Right hindlimb (tissue), 1 donor: ENCODE results near the gene DIPK1B.

Experiments
- DNase-seq: peaks from one replicate; pipeline ENCODE4 v3.0.0-alpha.2; 2018

Gene DIPK1B

GRCh38 chr9:136711751-136712689, at the start of gene DIPK1B:
DIPK1B (plus strand) TSS chr9:136712572; CDS start chr9:136712666, 94 bp downstream.
- no peak for DNase-seq

DNA sequence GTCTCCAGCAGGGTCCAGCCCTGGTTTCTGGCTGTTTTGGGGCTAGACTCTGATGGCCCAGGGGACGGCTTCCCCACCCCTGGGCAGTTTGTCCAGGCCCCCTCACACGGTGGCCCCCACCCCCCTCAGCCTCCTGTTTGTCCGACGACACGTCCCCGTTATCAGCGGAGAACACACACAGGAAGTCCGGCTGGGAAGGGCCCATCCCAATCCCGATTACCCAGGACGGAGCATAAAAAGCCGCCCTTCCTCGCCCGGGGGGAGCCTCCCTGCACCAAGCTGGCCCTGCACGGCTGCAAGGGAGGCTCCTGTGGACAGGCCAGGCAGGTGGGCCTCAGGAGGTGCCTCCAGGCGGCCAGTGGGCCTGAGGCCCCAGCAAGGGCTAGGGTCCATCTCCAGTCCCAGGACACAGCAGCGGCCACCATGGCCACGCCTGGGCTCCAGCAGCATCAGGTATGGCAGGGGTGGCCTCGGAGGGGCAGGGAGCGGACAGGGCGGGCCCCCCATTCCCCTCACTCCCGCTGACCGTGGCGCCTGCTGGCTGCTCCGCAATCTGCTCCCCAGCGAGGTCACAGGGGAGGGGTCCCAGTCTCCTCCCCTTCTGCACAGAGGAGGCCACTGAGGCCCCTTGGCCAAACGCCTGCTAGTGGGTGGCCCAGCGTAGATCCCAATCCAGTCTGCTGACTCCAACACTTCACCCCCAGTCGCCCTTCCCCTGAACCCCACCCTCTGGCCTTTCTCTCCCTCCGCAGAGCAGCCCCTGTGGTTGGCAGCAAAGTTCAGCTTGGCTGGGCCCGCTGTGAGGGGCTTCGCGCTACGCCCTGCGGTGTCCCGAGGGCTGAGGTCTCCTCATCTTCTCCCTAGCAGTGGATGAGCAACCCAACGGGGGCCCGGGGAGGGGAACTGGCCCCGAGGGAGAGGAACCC, 49.5 kb upstream of the DIPK1B start, which contains the start of gene EGFL7:
Gene EGFL7, plus strand, starts transcription at position 261 of the 926 bp plus-strand sequence. CDS start 5,367 bp downstream, outside the sequence.
- DNase-seq, result no peak

- no peak for DNase-seq
Measured at GRCh38 chr9:136664000-136664915, 48.1 kb upstream of the DIPK1B start.

DNA sequence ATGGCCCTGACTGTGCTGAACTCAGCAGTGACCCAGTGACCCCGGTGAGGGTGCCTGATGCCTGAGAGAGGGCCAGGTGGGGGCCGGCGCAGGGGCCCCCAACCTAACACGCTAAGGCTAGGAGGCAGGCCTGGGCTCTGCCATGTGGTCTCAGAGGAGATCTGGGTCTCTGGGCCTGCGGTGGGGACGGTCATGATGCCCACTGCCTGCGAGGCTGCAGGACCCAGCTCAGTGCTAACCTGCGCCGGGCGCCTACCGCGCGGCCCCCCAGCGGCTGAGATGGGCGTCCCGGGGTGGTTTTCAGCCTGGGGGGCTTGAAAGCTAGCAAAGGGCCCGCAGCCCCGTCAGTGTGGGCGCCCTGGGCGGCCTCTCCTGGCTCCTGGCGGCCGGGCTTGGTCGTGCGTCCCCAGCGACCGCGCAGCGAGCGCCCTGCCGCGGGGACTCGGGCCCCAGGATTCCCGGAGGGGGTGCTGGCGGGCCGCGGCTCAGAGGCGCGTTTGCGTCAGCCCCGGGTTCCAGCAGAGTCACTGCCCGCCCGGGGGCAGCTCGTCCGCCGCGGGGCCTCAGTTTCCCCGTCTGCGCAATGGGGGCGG, 47.2 kb upstream of the DIPK1B start:
- no peak for DNase-seq

DNA sequence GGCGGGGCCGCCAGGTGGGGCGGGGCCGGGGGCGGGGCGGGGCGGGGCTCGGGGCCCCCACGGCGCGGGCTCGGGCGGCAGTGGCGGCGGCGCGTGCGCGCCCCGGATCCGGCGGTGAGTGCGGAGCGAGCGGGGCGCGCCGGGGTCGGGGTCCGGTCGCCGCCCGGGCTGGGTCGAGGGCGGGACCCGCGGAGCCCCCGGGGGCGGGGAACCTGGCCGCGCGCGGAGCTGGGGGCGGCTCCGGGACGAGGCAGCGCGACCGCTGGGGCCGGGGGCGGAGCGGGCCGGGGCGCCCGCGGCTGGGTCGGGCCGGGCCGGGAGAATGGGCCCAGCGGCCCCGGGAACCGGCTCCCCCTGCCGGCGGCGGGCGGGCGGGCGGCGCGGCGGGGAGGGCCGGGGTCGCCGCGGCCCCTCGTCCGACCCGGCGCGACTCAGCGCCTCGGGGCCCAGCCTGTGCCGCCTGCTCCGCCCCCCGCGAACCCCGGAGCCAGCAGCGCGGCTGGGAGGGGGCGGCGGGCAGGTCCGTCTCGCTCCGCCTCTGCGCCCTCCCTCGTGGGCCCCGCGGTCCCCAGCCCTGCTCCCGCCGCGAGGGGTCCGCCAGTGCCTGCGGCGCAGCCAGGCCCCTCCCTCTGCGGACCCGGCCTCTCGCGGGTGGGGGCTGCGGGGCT, 46.5 kb upstream of the DIPK1B start:
- DNase-seq, result no peak

DNA sequence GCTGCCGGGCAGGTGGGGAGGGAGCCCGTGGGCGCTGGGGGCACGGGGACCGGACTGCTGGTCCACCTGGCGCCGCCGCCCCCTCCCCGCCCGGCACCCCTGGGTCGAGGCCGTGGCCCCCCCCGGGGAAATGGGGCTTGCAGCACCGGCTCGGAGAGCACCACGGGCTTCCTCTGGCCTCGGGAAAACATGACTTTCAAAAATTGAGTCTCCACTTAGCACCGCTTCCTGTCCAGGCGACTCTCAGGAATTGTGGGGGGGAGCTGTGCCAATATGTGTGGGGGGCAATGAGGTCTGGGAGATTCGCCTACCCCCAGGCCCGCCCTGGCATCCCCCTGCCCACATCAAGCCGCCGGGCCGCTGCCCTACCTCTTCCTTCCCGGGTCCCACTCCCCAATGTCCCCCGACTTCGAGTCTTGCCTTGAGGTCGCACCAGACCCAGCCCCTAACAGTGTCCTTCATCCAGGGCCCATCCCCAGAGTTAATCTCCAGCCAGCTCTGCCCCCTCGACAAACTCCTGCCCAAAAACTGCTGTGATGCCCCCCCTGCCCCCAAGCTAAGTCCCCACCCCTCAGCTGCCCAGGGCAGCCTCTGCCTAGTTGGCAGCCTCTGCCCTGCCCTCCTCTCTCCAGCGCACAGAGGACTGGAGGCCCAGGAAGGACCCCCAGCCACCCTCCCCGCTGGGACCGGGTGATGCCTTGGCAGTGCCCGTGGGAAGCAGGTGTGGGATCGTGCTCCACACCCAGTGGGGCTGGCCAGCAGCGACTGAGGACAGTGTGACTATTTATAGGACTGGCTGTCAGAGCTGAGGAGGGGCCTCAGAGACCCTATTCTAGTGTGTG, 45.8 kb upstream of the DIPK1B start:
- no peak for DNase-seq

DNA sequence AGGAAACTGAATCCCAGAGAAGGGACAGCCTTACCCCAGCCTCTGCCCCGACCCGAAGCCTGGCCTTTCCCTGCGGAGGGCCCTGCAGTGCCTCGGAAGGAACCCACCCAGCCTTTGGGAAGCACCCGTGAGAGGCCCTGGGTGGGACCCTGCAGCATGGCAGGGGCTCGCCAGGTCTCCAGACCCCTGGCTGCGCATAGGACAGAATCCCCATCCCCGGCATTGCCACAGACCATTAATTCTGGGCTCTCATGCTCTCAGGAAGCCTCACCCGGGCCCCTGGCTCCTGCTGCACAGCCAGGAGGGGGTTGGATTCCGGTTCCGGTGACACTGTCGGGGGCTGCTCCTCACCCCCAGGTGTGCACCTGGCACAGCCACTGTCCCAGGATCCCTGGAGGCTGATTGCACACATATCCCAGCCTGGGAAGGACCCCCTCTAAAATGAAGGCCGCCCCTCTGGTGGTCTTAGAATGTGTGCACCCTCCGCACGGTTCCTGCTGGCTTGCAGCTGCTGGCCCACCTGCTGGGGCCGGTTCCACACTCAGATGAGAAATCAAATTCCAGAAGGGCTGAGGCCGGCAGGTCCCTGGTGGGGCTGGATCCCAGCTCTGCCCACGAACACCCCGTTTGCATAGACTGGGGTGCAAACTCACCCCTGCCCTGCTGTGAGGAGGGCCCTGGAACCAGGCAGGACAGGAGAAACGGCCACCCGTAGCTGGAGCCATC, 45.0 kb upstream of the DIPK1B start:
- no peak for DNase-seq

DNA sequence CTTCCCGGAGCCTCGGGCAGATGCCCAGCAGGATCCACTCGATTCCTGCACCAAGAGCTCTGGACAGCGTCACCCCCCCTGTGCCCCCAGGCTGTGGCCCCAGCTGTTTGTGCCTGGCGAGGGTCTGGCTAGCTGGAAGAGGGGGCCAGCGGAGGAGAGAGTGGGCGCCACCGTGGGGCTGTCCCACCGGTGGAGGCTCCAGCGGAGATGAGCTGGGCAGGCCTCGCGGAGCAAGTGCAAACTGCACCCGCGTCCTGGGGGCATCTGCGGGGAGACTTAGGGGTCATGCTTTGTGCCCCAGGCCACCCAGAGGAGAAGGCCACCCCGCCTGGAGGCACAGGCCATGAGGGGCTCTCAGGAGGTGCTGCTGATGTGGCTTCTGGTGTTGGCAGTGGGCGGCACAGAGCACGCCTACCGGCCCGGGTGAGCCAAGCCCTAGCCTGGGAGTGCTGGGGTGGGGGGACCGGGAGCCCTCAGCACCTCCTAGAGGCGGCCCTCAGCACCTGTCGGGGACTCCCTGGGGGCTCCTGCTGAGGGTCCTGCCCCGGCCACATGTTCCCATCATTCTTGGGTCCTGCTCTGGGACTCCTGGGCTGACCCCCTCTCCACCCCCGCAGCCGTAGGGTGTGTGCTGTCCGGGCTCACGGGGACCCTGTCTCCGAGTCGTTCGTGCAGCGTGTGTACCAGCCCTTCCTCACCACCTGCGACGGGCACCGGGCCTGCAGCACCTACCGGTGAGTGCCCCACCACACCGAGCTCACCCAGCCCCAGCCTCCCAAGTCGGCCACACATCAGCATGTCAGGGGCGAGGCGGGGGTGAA, 44.2 kb upstream of the DIPK1B start:
- DNase-seq, result no peak

- no peak for DNase-seq
Measured at GRCh38 chr9:136668983-136669790, 43.2 kb upstream of the DIPK1B start.

DNA sequence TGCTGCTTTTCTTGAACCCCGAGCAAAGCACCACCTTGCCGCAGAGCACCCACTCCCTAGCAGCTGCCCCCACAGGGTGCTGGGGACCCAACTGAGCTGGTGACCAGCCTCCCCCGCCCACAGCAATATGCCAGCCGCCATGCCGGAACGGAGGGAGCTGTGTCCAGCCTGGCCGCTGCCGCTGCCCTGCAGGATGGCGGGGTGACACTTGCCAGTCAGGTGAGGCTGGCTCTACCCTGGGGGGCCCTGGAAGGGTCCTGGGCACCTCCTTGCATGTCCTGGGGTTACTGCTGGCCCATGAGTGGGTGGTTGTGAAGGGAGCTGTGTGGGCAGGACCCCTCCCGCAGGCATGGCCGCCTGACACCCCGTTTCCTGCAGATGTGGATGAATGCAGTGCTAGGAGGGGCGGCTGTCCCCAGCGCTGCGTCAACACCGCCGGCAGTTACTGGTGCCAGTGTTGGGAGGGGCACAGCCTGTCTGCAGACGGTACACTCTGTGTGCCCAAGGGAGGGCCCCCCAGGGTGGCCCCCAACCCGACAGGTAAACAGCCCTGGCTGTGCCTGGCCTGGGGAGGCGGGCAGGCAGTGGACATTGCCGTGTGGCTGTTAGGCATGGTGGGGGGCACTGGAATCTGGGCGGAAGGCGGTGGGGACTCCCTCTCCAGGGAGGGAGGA, 42.4 kb upstream of the DIPK1B start:
- DNase-seq, result no peak

DNA sequence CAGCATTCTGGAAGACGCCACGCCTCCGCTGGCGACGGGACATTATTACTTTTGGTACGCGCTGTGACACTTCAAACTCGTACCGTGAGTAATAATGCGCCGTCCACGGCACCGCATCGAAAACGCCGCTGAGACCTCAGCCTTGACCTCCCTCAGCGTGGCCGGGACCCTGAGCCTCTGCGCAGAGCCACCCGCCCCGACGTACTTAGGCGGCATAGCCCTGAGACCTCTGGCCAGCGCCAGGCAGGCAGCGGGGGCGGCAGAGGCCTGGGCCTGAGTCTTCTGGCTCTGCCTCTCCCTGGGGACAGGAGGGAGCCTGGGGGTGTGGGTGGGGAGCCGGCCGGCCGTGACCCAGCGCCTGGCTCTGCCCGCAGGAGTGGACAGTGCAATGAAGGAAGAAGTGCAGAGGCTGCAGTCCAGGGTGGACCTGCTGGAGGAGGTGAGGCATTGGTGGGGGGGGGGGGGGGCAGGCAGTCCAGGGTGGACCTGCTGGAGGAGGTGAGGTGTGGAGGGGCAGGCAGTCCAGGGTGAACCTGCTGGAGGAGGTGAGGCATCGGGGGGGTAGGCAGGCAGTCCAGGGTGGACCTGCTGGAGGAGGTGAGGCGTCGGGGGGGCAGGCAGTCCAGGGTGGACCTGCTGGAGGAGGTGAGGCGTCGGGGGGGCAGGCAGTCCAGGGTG, 41.7 kb upstream of the DIPK1B start:
- DNase-seq, result no peak

- no peak for DNase-seq
Measured at GRCh38 chr9:136671254-136671614, 41.1 kb upstream of the DIPK1B start.

- no peak for DNase-seq
Measured at GRCh38 chr9:136671646-136672430, 40.5 kb upstream of the DIPK1B start.

GRCh38 chr9:136672431-136673087, 39.8 kb upstream of the DIPK1B start:
- no peak for DNase-seq
